NCI-H524 (cell line): Measurements from ENCODE around the gene PRMT5.
"Not testable (repeated sequence)": the region's sequence is repeated elsewhere in the genome, so short reads cannot be mapped to it uniquely, and the experiment has no call there.

ENCODE experiments used
- DNase-seq, 2 experiments: peaks; one replicate each; lab custom pipeline; 2025; lab: John Stamatoyannopoulos, UW

PRMT5 gene

GRCh38 chr14:22932146-22932545, 3.0 kb upstream of the PRMT5 start:
- no peak for DNase-seq

- no peak for DNase-seq
Observed at GRCh38 chr14:22929961-22930364, 787 bp upstream of the PRMT5 start.

- DNase-seq = peak in 1 of 2 experiments; percentile 32
Observed at GRCh38 chr14:22928237-22929103, 706 bp downstream of the PRMT5 start.

- DNase-seq = no peak
Observed at GRCh38 chr14:22926316-22926715, 2.9 kb downstream of the PRMT5 start.

- no peak for DNase-seq
Observed at GRCh38 chr14:22925513-22925912, 3.7 kb downstream of the PRMT5 start.

- DNase-seq = no peak
Observed at GRCh38 chr14:22923746-22924145, 5.4 kb downstream of the PRMT5 start.

- DNase-seq = no peak
Observed at GRCh38 chr14:22922294-22922693, 6.9 kb downstream of the PRMT5 start.

GRCh38 chr14:22920697-22921096, 8.5 kb downstream of the PRMT5 start:
- DNase-seq = no peak

GRCh38 chr14:22919601-22919921, 9.6 kb downstream of the PRMT5 start:
- no peak for DNase-seq

- DNase-seq = peak; percentile 100
Observed at GRCh38 chr14:22918804-22919600, 10.2 kb downstream of the PRMT5 start, which contains the start of gene RBM23. TSS of gene RBM23 (minus strand) at chr14:22919149.

GRCh38 chr14:22915886-22916521, 13.2 kb downstream of the PRMT5 start:
- no peak for DNase-seq

- DNase-seq = not testable (repeated sequence)
Observed at GRCh38 chr14:22914836-22915235, 14.3 kb downstream of the PRMT5 start.

GRCh38 chr14:22910916-22911315, 18.3 kb downstream of the PRMT5 start:
- DNase-seq = no peak

- no peak for DNase-seq
Observed at GRCh38 chr14:22908601-22909000, 20.6 kb downstream of the PRMT5 start.

- DNase-seq = no peak
Observed at GRCh38 chr14:22907429-22907828, 21.7 kb downstream of the PRMT5 start.

GRCh38 chr14:22906073-22906472, 23.1 kb downstream of the PRMT5 start:
- DNase-seq = no peak

- DNase-seq = no peak
Observed at GRCh38 chr14:22905627-22906026, 23.5 kb downstream of the PRMT5 start.

GRCh38 chr14:22903742-22904087, 25.5 kb downstream of the PRMT5 start:
- DNase-seq = no peak

GRCh38 chr14:22901799-22902198, 27.4 kb downstream of the PRMT5 start:
- DNase-seq = no peak

GRCh38 chr14:22900081-22900799, 28.9 kb downstream of the PRMT5 start:
- peak; percentile 84 to 85 for DNase-seq

GRCh38 chr14:22898302-22899090, 30.7 kb downstream of the PRMT5 start:
- DNase-seq = no peak
